Fibroblast of villous mesenchyme (primary cell): ENCODE results near the gene ASIC3. TPM values are rescaled to one million over a fixed set of nuclear protein-coding genes. Genes with fewer than 3 reads are reported as not detected.

Experiments
- DNase-seq: peaks from one replicate; pipeline ENCODE4 v3.0.0-alpha.2; 2010; ENCODE audit warnings: low read depth
- H3K4me3 ChIP-seq: 2 replicates; pipeline ENCODE4 v1.5.1; 2011; ENCODE audit warnings: low read depth, mild to moderate bottlenecking, low read length
- CTCF ChIP-seq: IDR thresholded peaks from 2 replicates; pipeline ENCODE4 v1.5.1; 2012; ENCODE audit warnings: low read depth, mild to moderate bottlenecking, low read length; ENCODE audit not compliant: insufficient read depth
- total RNA-seq: library from RNA; depleted of rRNA; stranded (reverse); fragments of >200 nt; gene quantifications from 2 replicates; pipeline ENCODE4 v1.2.3, GENCODE V29; 2012

The ASIC3 gene
- under 0.01 and 0.32 TPM in 2 replicates for total RNA-seq

- DNase-seq: no peak
- no peak for TF ChIP-seq CTCF
- no peak within 1 kb of the TSS for H3K4me3 ChIP-seq
These were observed at the start of gene ASIC3 for GRCh38 chr7:151047976-151048815. Gene ASIC3, plus strand, starts transcription at chr7:151048531. Its CDS starts 355 bp downstream, at chr7:151048886.

GRCh38 chr7:150999001-150999400 lies 49.3 kb upstream of the ASIC3 start:
- no peak overlapping the region for H3K4me3 ChIP-seq
- TF ChIP-seq CTCF: no peak
- DNase-seq: no peak

DNA sequence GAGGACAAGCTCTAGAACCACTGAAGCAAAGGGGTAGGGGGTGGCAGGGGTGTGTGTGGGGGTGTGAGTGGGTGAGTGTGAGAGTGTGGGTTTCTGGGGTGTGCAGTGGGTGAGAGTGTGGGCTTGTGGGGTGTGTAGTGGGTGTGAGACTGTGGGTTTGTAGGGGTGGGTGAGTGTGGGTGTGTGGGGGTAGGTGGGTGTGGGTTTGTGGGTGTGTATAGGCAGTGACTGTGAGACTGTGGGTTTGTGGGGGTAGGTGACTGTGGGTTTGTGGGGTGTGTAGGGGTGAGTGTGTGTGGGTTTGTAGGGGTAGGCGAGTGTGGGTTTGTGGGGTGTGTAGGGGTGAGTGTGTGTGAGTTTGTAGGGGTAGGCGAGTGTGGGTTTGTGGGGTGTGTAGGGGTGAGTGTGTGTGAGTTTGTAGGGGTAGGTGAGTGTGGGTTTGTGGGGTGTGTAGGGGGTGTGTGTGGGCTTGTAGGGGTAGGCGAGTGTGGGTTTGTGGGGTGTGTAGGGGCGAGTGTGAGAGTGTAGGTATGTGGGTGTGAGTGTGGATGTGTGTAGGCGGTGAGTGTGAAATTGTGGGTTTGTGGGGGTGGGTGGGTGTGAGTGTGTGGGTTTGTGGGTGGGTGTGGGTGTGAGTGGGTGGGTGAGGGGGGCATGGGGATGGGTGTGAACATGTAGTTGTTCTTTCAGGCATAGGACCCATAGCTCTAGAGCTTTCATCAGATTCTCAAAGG lies 48.7 kb upstream of the ASIC3 start:
- no peak for DNase-seq
- no peak for TF ChIP-seq CTCF
- no peak overlapping the region for H3K4me3 ChIP-seq

GRCh38 chr7:151000897-151001495 lies 47.3 kb upstream of the ASIC3 start:
- H3K4me3 ChIP-seq: no peak overlapping the region
- TF ChIP-seq CTCF: no peak
- DNase-seq: no peak

DNA sequence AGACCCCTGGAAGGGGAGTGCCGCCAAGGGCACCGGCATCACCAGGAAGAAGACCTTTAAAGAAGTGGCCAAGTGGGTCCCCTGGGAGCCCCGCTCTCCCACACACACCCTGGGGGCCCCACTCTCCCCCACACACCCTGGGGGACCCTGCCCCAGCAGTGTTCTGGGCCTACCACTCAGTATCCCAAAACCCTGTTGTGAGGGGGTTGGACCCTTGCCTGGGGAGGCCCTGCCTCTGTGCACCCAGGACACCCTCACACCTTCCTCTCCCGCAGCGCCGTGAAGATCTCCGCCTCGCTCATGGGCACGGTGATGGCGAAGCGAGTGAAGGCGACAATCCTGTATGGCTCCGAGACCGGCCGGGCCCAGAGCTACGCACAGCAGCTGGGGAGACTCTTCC lies 46.8 kb upstream of the ASIC3 start:
- no peak overlapping the region for H3K4me3 ChIP-seq
- no peak for DNase-seq
- TF ChIP-seq CTCF: no peak

DNA sequence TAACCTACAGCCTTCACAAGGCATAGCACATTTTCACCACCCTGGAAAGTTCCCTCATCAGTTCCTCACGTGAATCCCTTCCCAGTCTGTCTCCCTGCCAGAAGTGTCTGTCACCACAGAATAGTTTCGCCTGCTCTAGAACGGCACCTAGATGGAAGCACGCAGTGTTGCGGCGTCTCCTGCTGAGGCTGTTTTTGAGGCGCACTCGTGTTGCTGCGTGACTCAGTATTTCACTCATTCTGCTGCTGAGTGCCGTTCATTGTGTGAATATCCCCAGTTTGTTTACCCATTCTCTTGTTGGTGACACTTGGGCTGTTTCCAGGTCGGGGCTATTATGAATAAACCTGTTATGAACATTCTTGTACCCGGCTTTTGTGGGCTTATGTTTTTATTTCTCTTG lies 44.8 kb upstream of the ASIC3 start:
- no peak for DNase-seq
- no peak overlapping the region for H3K4me3 ChIP-seq
- no peak for TF ChIP-seq CTCF
